Parathyroid adenoma (tissue), 2 donors: ENCODE measurements around the gene COLEC11.

Source experiments
- H2AFZ ChIP-seq: fragments of 300-600 bp; sonication (generic); one replicate; pipeline ENCODE4 v1.7.0; 2017; ENCODE audit warnings: antibody characterized with exemption, mild to moderate bottlenecking
- H3K27ac ChIP-seq: fragments of 300-600 bp; sonication (generic); one replicate; pipeline ENCODE4 v1.7.0; 2017
- H3K27me3 ChIP-seq: fragments of 300-600 bp; sonication (generic); one replicate; pipeline ENCODE4 v1.7.0; 2017; ENCODE audit warnings: low read length; ENCODE audit not compliant: control insufficient read depth, insufficient read depth
- H3K36me3 ChIP-seq: fragments of 300-600 bp; sonication (generic); one replicate; pipeline ENCODE4 v1.7.0; 2017; ENCODE audit warnings: low read length; ENCODE audit not compliant: control insufficient read depth, insufficient read depth
- H3K4me1 ChIP-seq: fragments of 300-600 bp; sonication (generic); one replicate; pipeline ENCODE4 v1.7.0; 2017; ENCODE audit warnings: control low read depth
- H3K4me2 ChIP-seq: fragments of 300-600 bp; sonication (generic); one replicate; pipeline ENCODE4 v1.7.0; 2017; ENCODE audit warnings: low read length
- H3K4me3 ChIP-seq: fragments of 300-600 bp; sonication (generic); one replicate; pipeline ENCODE4 v1.7.0; 2017; ENCODE audit warnings: low read depth, low read length
- H3K79me2 ChIP-seq: fragments of 300-600 bp; sonication (generic); one replicate; pipeline ENCODE4 v1.7.0; 2017; ENCODE audit warnings: control low read depth
- H3K9ac ChIP-seq: fragments of 300-600 bp; sonication (generic); one replicate; pipeline ENCODE4 v1.7.0; 2017; ENCODE audit warnings: mild to moderate bottlenecking
- H3K9me3 ChIP-seq: fragments of 300-600 bp; sonication (generic); one replicate; pipeline ENCODE4 v1.7.0; 2017; ENCODE audit warnings: low read length; ENCODE audit not compliant: control insufficient read depth
- CTCF ChIP-seq: fragments of 300-600 bp; sonication (generic); IDR thresholded peaks from one replicate; pipeline ENCODE4 v1.7.0; 2017; ENCODE audit warnings: antibody characterized with exemption, mild to moderate bottlenecking
- donor health status: primary hyperparathyroidism.

Gene COLEC11

GRCh38 chr2:3678212-3678611 lies 83.3 kb downstream of the COLEC11 start:
- Histone ChIP-seq H3K79me2 (no peaks in the 10 kb centered on the region), H3K4me1 (no peaks in the 10 kb centered on the region), H3K27ac (no peak overlapping the region), H2AFZ (no peak overlapping the region), H3K4me2 (no peak overlapping the region), H3K36me3 (no peaks in the 10 kb centered on the region), H3K9me3 (no peaks in the 10 kb centered on the region), H3K4me3 (no peak overlapping the region), H3K9ac (no peak overlapping the region), H3K27me3 (no peaks in the 10 kb centered on the region)
- no peak for TF ChIP-seq CTCF

- Histone ChIP-seq H3K4me1 (no peaks in the 10 kb centered on the region), H3K36me3 (no peaks in the 10 kb centered on the region), H3K79me2 (no peaks in the 10 kb centered on the region), H3K27me3 (no peaks in the 10 kb centered on the region), H3K4me3 (no peak overlapping the region), H2AFZ (no peak overlapping the region), H3K27ac (no peak overlapping the region), H3K4me2 (no peak overlapping the region), H3K9ac (no peak overlapping the region), H3K9me3 (no peaks in the 10 kb centered on the region)
- no peak for TF ChIP-seq CTCF
These were observed 84.3 kb downstream of the COLEC11 start for GRCh38 chr2:3679180-3679579.

GRCh38 chr2:3679616-3680393 lies 84.9 kb downstream of the COLEC11 start:
- no peak overlapping the region for H2AFZ ChIP-seq
- H3K4me3 ChIP-seq: no peak overlapping the region
- no peaks in the 10 kb centered on the region for H3K27me3 ChIP-seq
- TF ChIP-seq CTCF: no peak
- H3K9me3 ChIP-seq: no peaks in the 10 kb centered on the region
- no peaks in the 10 kb centered on the region for H3K4me1 ChIP-seq
- H3K4me2 ChIP-seq: no peak overlapping the region
- H3K27ac ChIP-seq: no peak overlapping the region
- H3K36me3 ChIP-seq: no peaks in the 10 kb centered on the region
- H3K79me2 ChIP-seq: no peaks in the 10 kb centered on the region
- no peak overlapping the region for H3K9ac ChIP-seq

- Histone ChIP-seq H2AFZ (no peak overlapping the region), H3K9me3 (no peaks in the 10 kb centered on the region), H3K27me3 (no peaks in the 10 kb centered on the region), H3K79me2 (no peaks in the 10 kb centered on the region), H3K4me1 (no peaks in the 10 kb centered on the region), H3K4me2 (no peak overlapping the region), H3K36me3 (no peaks in the 10 kb centered on the region), H3K4me3 (no peak overlapping the region), H3K27ac (no peak overlapping the region), H3K9ac (no peak overlapping the region)
- TF ChIP-seq CTCF: no peak
These were observed 85.8 kb downstream of the COLEC11 start for GRCh38 chr2:3680548-3681345.
